ENCODE data around the gene SLC25A22.

Gene SLC25A22

DNA sequence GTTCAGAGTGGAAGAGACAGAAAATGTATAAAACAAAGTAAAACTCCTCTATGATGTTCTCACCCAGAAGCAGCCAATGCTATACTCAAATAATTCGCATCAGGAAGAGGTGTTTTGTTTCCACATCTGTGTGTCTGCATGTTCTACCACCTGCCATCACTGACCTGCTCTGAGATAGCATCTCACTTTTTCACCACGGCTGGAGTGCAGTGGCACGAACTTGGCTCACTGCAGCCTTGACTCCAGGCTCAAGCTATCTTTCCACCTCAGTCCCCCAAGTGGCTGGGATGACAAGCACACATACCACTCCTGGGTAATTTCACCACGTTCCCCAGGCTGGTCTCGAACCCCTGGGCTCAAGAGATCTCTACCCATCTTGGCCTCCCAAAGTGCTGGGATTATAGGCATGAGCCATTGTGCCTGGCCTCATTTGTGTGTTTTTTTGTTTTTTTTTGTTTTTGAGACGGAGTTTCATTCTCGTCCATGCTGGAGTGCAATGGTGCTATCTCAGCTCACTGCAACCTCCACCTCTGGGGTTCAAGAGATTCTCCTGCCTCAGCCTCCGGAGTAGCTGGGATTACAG, 36.5 kb downstream of the SLC25A22 start:
- TF ChIP-seq, protein P1, sequence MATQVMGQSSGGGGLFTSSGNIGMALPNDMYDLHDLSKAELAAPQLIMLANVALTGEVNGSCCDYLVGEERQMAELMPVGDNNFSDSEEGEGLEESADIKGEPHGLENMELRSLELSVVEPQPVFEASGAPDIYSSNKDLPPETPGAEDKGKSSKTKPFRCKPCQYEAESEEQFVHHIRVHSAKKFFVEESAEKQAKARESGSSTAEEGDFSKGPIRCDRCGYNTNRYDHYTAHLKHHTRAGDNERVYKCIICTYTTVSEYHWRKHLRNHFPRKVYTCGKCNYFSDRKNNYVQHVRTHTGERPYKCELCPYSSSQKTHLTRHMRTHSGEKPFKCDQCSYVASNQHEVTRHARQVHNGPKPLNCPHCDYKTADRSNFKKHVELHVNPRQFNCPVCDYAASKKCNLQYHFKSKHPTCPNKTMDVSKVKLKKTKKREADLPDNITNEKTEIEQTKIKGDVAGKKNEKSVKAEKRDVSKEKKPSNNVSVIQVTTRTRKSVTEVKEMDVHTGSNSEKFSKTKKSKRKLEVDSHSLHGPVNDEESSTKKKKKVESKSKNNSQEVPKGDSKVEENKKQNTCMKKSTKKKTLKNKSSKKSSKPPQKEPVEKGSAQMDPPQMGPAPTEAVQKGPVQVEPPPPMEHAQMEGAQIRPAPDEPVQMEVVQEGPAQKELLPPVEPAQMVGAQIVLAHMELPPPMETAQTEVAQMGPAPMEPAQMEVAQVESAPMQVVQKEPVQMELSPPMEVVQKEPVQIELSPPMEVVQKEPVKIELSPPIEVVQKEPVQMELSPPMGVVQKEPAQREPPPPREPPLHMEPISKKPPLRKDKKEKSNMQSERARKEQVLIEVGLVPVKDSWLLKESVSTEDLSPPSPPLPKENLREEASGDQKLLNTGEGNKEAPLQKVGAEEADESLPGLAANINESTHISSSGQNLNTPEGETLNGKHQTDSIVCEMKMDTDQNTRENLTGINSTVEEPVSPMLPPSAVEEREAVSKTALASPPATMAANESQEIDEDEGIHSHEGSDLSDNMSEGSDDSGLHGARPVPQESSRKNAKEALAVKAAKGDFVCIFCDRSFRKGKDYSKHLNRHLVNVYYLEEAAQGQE (IDR thresholded peaks at IDR 0.05; ENCODE audit: insufficient replicate concordance, low read depth) = no peak
- TF ChIP-seq GABPA (IDR thresholded peaks at IDR 0.05; ENCODE audit: low read depth) (no peak), POLR2AphosphoS5 (IDR thresholded peaks at IDR 0.05; ENCODE audit: low read depth) (peak; percentile 18; the same call in 1 of the 2 replicates), SPI1 (IDR thresholded peaks at IDR 0.05; ENCODE audit: borderline replicate concordance, low read depth) (no peak)
- TF ChIP-seq, protein P2, sequence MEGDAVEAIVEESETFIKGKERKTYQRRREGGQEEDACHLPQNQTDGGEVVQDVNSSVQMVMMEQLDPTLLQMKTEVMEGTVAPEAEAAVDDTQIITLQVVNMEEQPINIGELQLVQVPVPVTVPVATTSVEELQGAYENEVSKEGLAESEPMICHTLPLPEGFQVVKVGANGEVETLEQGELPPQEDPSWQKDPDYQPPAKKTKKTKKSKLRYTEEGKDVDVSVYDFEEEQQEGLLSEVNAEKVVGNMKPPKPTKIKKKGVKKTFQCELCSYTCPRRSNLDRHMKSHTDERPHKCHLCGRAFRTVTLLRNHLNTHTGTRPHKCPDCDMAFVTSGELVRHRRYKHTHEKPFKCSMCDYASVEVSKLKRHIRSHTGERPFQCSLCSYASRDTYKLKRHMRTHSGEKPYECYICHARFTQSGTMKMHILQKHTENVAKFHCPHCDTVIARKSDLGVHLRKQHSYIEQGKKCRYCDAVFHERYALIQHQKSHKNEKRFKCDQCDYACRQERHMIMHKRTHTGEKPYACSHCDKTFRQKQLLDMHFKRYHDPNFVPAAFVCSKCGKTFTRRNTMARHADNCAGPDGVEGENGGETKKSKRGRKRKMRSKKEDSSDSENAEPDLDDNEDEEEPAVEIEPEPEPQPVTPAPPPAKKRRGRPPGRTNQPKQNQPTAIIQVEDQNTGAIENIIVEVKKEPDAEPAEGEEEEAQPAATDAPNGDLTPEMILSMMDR (IDR thresholded peaks at IDR 0.05; ENCODE audit: insufficient read depth, low read length) = no peak
- no peaks in the 10 kb centered on the region for H3K27me3 ChIP-seq (ENCODE audit: insufficient read depth, poor library complexity, severe bottlenecking)
- H3K4me3 ChIP-seq (replicated peaks; ENCODE audit: insufficient read depth, low read length) = no peak overlapping the region
- no peak for DNase-seq (ENCODE audit: low read depth in 1 of 2, low spot score in 1 of 2)
- no peak overlapping the region; the same call in 1 of the 2 replicates for H3K27ac ChIP-seq (replicated peaks)

DNA sequence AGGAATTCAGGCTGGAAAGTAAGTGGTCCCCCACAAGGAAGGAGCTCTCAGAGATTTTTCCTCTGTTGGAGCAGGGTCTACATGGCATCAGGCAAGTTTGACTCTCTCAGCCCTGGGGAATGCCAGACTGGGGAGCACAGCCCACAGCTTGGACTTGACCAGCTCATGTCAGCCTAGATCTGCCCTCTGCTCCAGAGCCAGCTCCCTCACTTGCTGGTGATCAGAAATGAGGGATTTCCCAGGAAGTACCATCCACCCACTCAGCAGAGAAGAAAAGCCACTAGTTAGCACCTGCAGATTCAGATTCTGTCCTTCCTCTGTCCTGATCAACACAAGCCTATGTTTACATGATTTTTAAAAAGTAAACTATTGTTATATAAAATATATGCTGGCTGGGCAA, 37.8 kb downstream of the SLC25A22 start:
- DNase-seq (ENCODE audit: low read depth in 1 of 2, low spot score in 1 of 2) = no peak
- Histone ChIP-seq H3K4me3 (replicated peaks; ENCODE audit: insufficient read depth, low read length) (no peak overlapping the region), H3K27ac (replicated peaks) (no peak overlapping the region), H3K27me3 (ENCODE audit: insufficient read depth, poor library complexity, severe bottlenecking) (no peaks in the 10 kb centered on the region)
- TF ChIP-seq GABPA (IDR thresholded peaks at IDR 0.05; ENCODE audit: low read depth) = no peak
- TF ChIP-seq, protein P1 (IDR thresholded peaks at IDR 0.05; ENCODE audit: insufficient replicate concordance, low read depth) = no peak
- TF ChIP-seq, protein P2 (IDR thresholded peaks at IDR 0.05; ENCODE audit: insufficient read depth, low read length) = no peak
- TF ChIP-seq SPI1 (IDR thresholded peaks at IDR 0.05; ENCODE audit: borderline replicate concordance, low read depth) = no peak
- no peak for TF ChIP-seq POLR2AphosphoS5 (IDR thresholded peaks at IDR 0.05; ENCODE audit: low read depth)

DNA sequence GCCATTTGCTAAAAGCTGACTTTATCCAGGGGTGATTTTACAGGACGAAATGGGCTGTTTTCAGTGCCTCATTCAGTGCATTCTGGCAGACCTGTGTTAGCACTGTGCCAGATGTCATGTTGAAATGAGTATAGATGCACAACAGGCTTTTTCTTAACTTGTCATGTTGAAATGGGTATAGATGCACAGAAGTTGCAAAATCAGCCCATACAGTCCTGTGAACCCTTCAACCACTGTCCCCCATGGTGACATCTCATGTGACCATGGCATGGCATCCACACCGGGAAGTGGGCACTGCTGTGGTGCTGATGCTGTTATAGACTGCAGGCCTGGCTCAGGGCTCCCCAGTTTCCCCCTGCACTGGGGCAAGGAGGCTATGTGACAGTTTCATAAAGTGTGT, 48.4 kb downstream of the SLC25A22 start:
- peak; percentile 87 to 89 for DNase-seq (ENCODE audit: low read depth in 1 of 2, low spot score in 1 of 2)

DNA sequence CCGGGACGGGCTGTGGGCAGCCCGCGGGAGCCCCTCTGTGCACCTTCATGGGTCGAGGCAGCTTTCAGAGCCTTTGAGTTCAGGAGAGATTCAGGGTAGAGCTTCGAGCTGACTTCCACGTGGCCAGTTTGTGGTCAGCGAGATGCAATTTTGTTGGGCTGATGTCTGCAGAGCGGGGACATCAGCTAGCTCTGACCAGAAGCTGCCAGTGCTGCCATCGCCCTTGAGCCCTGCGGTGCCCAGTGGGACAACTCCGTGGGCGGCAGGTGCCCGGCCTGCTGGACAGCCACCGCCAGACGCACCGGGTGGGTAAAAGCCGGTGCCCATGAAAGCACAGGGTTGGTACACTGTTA, 50.1 kb downstream of the SLC25A22 start:
- H3K27me3 ChIP-seq (ENCODE audit: insufficient read depth, poor library complexity, severe bottlenecking) = no peaks in the 10 kb centered on the region
- no peak for TF ChIP-seq SPI1 (IDR thresholded peaks at IDR 0.05; ENCODE audit: borderline replicate concordance, low read depth)
- TF ChIP-seq, protein P1 (IDR thresholded peaks at IDR 0.05; ENCODE audit: insufficient replicate concordance, low read depth) = peak; percentile 58
- no peak for TF ChIP-seq GABPA (IDR thresholded peaks at IDR 0.05; ENCODE audit: low read depth)
- H3K27ac ChIP-seq (replicated peaks) = peak overlapping the region; percentile 92
- peak; percentile 48 to 51 for DNase-seq (ENCODE audit: low read depth in 1 of 2, low spot score in 1 of 2)
- peak overlapping the region; percentile 91 for H3K4me3 ChIP-seq (replicated peaks; ENCODE audit: insufficient read depth, low read length)

More for the DNA sequence above, 48.4 kb downstream of the SLC25A22 start:
- Histone ChIP-seq H3K4me3 (replicated peaks; ENCODE audit: insufficient read depth, low read length) (peak overlapping the region; percentile 91), H3K27me3 (ENCODE audit: insufficient read depth, poor library complexity, severe bottlenecking) (no peaks in the 10 kb centered on the region), H3K27ac (replicated peaks) (peak overlapping the region; percentile 92)
- TF ChIP-seq GABPA (IDR thresholded peaks at IDR 0.05; ENCODE audit: low read depth) (no peak), POLR2AphosphoS5 (IDR thresholded peaks at IDR 0.05; ENCODE audit: low read depth) (peak; percentile 31; the same call in 1 of the 2 replicates)
